Activated T-cell treated with anti-CD3 and anti-CD28 coated beads, Interleukin-2, amount 50 U/mL, for 4 hours (primary cell): Measurements from ENCODE around the gene CIBAR2. TPM values are rescaled to one million over a fixed set of nuclear protein-coding genes. Genes with fewer than 3 reads are reported as not detected.

ENCODE experiments used
- ATAC-seq, 2 donors: fragments of 200-7000 bp; cut with Tn5 transposase; one replicate each; pipeline ENCODE4 v1.10.0; 2021
- DNase-seq: peaks from one replicate; pipeline ENCODE4 v3.0.0-alpha.2; 2020
- H3K27me3 Mint-ChIP-seq: one replicate; pipeline ENCODE4 v1.8.0; 2021; ENCODE audit warnings: low read depth, mixed read lengths
- H3K36me3 Mint-ChIP-seq: one replicate; pipeline ENCODE4 v1.8.0; 2022; ENCODE audit warnings: mixed read lengths; ENCODE audit not compliant: insufficient read depth
- H3K4me1 Mint-ChIP-seq: one replicate; pipeline ENCODE4 v1.8.0; 2021; ENCODE audit warnings: low read depth, mixed read lengths
- H3K4me3 Mint-ChIP-seq: one replicate; pipeline ENCODE4 v1.8.0; 2021; ENCODE audit warnings: mild to moderate bottlenecking, moderate library complexity, mixed read lengths
- H3K9me3 Mint-ChIP-seq: one replicate; pipeline ENCODE4 v1.8.0; 2021; ENCODE audit warnings: mixed read lengths
- total RNA-seq, 3 donors: library from RNA; stranded (reverse); gene quantifications; one replicate each; pipeline ENCODE4 v1.2.1, GENCODE V29; 2021

Gene CIBAR2
- total RNA-seq, 3 donors from 2014 or later = not detected

DNA sequence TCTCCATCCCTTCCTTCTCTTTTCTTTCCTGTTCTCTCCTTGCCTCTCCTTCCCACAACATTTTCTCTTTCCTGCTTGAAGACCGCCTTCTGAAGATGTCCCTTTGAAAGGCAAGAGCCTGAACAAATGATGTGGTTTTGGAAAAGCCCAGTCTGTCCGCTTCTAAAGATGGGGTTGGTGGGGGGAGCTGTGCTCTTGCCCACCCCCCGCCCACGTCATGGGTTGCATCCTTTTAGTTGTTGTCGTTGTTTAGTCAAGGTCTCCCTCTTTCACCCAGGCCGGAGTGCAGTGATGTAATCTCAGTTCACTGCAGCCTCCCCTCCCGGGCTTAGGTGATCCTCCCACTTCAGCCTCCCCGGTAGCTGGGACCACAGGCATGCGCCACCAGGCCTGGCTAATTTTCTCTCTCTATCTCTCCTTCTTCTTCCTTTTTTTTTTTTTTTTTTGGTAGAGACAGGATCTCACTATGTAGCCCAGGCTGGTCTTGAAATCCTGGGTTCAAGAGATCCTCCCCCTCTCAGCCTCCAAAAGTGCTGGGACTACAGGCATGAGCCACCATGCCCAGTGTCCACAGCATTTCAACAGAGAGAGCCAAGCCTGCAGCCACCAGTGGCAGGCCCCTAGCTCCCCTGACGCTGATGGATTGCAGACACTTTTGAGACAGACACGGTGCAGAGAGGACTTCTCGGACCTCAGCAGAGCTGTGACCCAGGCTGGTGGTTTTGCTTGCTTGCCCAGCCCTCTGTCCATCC lies 26.0 kb upstream of the CIBAR2 start:
- peaks cover 4% of the 10 kb centered on the region for H3K4me1 Mint-ChIP-seq
- H3K27me3 Mint-ChIP-seq = peaks cover 35% of the 10 kb centered on the region
- no peak overlapping the region for H3K4me3 Mint-ChIP-seq
- DNase-seq (no peak), ATAC-seq (no peak)
- no peaks in the 10 kb centered on the region for H3K36me3 Mint-ChIP-seq
- H3K9me3 Mint-ChIP-seq = no peaks in the 10 kb centered on the region

DNA sequence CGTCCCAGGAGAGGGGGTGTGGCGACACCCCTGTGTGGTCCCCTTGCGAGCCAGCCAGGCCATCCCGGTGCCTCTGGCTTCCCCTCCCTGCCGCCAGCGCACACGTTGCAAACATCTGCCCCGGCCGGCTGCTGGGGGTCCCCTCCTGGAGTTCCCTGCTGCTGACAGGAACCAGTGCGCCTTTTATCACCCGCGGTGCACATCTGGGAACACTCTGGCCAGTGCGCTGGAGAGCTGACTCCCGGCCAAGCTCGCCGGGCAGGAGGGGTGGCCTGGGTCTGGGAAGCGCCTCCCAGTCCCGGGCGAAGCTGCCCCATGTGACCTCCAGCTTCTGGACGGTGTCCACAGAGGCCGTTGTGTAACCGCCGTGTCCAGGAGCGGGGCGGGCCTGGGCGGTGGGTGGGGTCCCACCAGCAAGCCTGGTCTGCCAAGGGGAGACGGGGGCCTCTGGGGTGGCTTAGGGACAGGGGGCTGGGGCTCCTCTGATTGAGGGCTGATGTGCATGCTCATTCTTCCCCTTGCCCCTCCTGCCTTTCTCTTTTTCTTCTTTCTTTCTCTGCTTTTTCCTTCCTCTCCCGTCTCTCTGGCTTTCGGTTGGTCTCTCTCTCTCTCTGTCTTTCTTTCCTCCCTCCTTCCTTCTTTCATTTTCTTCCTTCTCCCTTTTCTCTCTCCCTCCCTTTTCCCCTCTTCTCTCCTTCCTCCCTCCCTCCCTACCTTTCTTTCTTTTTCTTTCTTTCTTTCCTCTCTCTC lies 25.2 kb upstream of the CIBAR2 start:
- H3K4me1 Mint-ChIP-seq = peaks cover 4% of the 10 kb centered on the region
- DNase-seq (no peak), ATAC-seq (peak in 1 of 2 donors; percentile 21)
- no peaks in the 10 kb centered on the region for H3K36me3 Mint-ChIP-seq
- H3K27me3 Mint-ChIP-seq = peaks cover 33% of the 10 kb centered on the region
- H3K4me3 Mint-ChIP-seq = no peak overlapping the region
- no peaks in the 10 kb centered on the region for H3K9me3 Mint-ChIP-seq

- H3K9me3 Mint-ChIP-seq = no peaks in the 10 kb centered on the region
- DNase-seq = no peak
- no peaks in the 10 kb centered on the region for H3K36me3 Mint-ChIP-seq
- no peak overlapping the region for H3K4me3 Mint-ChIP-seq
- peaks cover 4% of the 10 kb centered on the region for H3K4me1 Mint-ChIP-seq
- H3K27me3 Mint-ChIP-seq = peaks cover 30% of the 10 kb centered on the region
- ATAC-seq = no peak
These were observed 24.5 kb upstream of the CIBAR2 start for GRCh38 chr16:85136702-85137322.

DNA sequence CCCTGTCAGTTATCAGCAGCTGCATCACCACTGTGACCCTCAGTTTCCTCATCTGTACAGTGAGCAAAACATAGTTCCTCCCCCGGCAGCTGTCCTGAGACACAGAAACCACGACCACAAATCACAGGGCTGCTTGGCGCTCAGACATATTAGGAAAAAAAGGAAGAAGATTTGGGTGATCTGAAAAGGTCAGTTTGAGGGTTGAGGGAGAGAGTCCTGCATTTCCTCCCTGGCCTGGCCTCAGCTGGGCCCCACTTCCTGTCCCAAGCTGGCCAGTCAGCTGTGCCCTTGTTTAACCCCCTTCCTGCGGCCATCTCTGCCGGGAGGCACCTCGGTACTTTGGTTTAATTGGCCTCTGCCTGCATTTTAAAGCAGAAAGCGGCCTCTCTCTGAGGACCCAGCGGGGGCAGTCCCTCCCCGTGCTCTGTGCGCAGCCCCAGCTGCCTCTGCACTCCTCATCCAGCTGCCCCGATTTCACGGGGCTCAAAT lies 24.0 kb upstream of the CIBAR2 start:
- DNase-seq = no peak
- ATAC-seq = no peak

GRCh38 chr16:85134789-85135142 lies 22.5 kb upstream of the CIBAR2 start:
- peaks cover 4% of the 10 kb centered on the region for H3K4me1 Mint-ChIP-seq
- no peaks in the 10 kb centered on the region for H3K36me3 Mint-ChIP-seq
- H3K27me3 Mint-ChIP-seq = peaks cover 26% of the 10 kb centered on the region
- no peak overlapping the region for H3K4me3 Mint-ChIP-seq
- no peak for ATAC-seq
- DNase-seq = no peak
- no peaks in the 10 kb centered on the region for H3K9me3 Mint-ChIP-seq

More for the DNA sequence above, 24.0 kb upstream of the CIBAR2 start:
- peaks cover 28% of the 10 kb centered on the region for H3K27me3 Mint-ChIP-seq
- peaks cover 4% of the 10 kb centered on the region for H3K4me1 Mint-ChIP-seq
- no peak overlapping the region for H3K4me3 Mint-ChIP-seq
- no peaks in the 10 kb centered on the region for H3K36me3 Mint-ChIP-seq
- no peaks in the 10 kb centered on the region for H3K9me3 Mint-ChIP-seq

- Mint-ChIP-seq H3K4me1 (peaks cover 4% of the 10 kb centered on the region), H3K9me3 (no peaks in the 10 kb centered on the region), H3K27me3 (peaks cover 21% of the 10 kb centered on the region), H3K4me3 (no peak overlapping the region), H3K36me3 (no peaks in the 10 kb centered on the region)
- no peak for ATAC-seq
- DNase-seq = no peak
These were observed 22.0 kb upstream of the CIBAR2 start for GRCh38 chr16:85134076-85134788.

DNA sequence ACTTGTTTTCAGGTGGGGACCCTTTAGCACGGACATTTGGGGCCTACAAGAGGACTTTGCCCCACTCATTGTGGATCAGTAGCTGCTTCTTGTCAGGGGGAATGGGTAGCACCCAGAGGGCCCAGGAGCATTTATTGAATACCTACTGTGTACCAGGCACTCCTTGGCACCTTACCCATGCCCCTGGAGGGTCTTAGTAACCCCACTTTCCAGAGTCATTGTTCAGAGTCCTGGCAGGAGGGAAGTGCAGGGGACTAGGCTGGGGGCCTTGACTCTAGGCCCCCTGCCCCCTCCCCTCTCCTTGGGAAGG lies 21.0 kb upstream of the CIBAR2 start:
- Mint-ChIP-seq H3K4me1 (peaks cover 4% of the 10 kb centered on the region), H3K36me3 (no peaks in the 10 kb centered on the region), H3K4me3 (no peak overlapping the region), H3K27me3 (peaks cover 11% of the 10 kb centered on the region), H3K9me3 (no peaks in the 10 kb centered on the region)
- no peak for ATAC-seq
- DNase-seq = no peak

DNA sequence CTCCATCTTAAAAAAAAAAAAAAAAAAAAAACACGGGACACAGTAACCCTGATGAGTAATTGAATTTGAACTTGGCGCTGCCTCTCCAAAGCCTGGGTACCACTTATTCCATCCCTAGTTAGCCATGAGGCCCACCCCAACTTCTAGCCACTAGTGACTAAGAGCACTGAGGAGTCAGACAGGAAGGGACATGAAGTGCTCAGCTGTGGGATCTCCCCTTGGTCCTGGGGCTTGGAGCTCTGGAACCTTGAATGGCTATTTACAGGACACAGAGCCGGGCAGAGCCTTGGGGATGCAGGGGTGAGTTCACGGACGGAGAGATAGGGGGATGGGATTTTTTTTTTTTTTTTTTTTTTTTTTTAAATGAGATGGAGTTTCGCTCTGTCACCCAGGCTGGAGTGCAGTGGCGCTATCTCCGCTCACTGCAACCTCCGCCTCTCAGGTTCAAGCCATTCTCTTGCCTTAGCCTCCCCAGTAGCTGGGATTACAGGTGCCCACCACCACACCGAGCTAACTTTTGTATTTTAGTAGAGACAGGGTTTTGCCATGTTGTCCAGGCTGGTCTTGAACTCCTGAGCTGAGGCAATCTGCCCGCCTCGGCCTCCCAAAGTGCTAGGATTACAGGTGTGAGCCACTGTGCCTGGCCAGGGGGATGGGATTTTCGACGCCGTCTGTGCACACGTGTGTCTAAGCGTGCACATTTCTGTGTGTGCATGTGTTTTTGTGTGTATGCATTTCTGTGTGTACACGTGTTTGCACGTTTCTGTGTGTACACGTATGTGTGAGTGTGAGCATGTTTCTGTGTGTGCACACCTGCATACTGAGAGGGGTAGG lies 20.4 kb upstream of the CIBAR2 start:
- H3K4me3 Mint-ChIP-seq = no peak overlapping the region
- ATAC-seq (no peak), DNase-seq (no peak)
- no peaks in the 10 kb centered on the region for H3K36me3 Mint-ChIP-seq
- H3K9me3 Mint-ChIP-seq = no peaks in the 10 kb centered on the region
- peaks cover 5% of the 10 kb centered on the region for H3K27me3 Mint-ChIP-seq
- H3K4me1 Mint-ChIP-seq = peaks cover under 1% of the 10 kb centered on the region

- no peak for DNase-seq
- no peaks in the 10 kb centered on the region for H3K27me3 Mint-ChIP-seq
- H3K9me3 Mint-ChIP-seq = no peaks in the 10 kb centered on the region
- ATAC-seq = no peak
- peaks cover 10% of the 10 kb centered on the region for H3K4me1 Mint-ChIP-seq
- H3K4me3 Mint-ChIP-seq = no peak overlapping the region
- no peaks in the 10 kb centered on the region for H3K36me3 Mint-ChIP-seq
These were observed 18.4 kb upstream of the CIBAR2 start for GRCh38 chr16:85130705-85131028.

GRCh38 chr16:85129876-85130704 lies 17.8 kb upstream of the CIBAR2 start:
- peaks cover under 1% of the 10 kb centered on the region for H3K9me3 Mint-ChIP-seq
- H3K27me3 Mint-ChIP-seq = no peaks in the 10 kb centered on the region
- DNase-seq = no peak
- ATAC-seq = no peak
- peaks cover 10% of the 10 kb centered on the region for H3K4me1 Mint-ChIP-seq
- H3K4me3 Mint-ChIP-seq = no peak overlapping the region
- no peaks in the 10 kb centered on the region for H3K36me3 Mint-ChIP-seq

GRCh38 chr16:85128079-85128837 lies 16.0 kb upstream of the CIBAR2 start:
- DNase-seq (no peak), ATAC-seq (no peak)
- peaks cover 3% of the 10 kb centered on the region for H3K9me3 Mint-ChIP-seq
- H3K4me3 Mint-ChIP-seq = no peak overlapping the region
- peaks cover 10% of the 10 kb centered on the region for H3K4me1 Mint-ChIP-seq
- H3K36me3 Mint-ChIP-seq = no peaks in the 10 kb centered on the region
- no peaks in the 10 kb centered on the region for H3K27me3 Mint-ChIP-seq

GRCh38 chr16:85127379-85127723 lies 15.1 kb upstream of the CIBAR2 start:
- ATAC-seq = no peak

More at GRCh38 chr16:85127379-85127723, 15.1 kb upstream of the CIBAR2 start:
- H3K9me3 Mint-ChIP-seq = peaks cover 3% of the 10 kb centered on the region
- no peak for DNase-seq
- H3K27me3 Mint-ChIP-seq = no peaks in the 10 kb centered on the region
- H3K4me3 Mint-ChIP-seq = no peak overlapping the region
- H3K36me3 Mint-ChIP-seq = no peaks in the 10 kb centered on the region
- peaks cover 10% of the 10 kb centered on the region for H3K4me1 Mint-ChIP-seq
